HG03103 (cell line): ENCODE results near the gene BNC2.

Experiments
- ATAC-seq: cut with Tn5 transposase; IDR thresholded peaks from one replicate; pipeline ENCODE4 v1.9.1; 2021; ENCODE audit warnings: low read depth; ENCODE audit not compliant: unreplicated experiment

Gene BNC2

DNA sequence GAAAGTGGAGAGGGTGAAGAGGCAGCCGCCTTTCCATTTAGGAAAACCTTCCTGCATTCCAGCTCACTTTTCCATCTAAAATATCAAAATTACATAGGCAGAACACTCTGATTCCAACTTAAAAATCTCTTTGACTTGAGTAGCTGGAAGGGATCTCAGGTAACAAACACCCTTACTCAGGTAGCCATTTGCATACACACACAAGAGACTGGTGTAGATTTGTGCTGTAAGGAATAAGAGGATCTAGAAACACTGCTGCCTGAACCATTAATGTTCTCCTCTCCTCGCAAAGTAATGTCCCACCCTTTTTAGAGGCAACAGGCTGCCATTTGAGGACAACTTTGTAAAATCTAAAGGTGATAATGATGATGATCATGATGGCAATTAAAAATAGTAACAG, 53.5 kb downstream of the BNC2 start:
- no peak for ATAC-seq

DNA sequence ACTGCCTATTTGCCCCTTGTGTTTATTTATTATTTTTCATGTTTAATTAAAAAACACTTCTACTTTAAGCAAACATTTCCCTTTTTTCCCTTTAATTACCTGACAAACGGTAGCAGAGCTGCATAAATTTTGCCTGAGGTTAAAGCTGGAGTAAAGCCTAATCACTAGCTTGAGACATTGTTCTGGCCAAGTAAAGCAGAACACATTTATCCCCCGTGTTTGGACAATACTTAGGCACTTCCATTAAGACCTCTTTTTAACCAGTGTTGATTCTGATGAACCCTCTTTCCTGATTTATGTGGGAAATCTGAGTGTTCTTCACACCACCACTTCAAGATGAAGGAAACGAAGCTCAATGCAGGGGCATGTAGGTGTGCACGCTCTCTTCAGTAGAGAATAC, 54.5 kb downstream of the BNC2 start:
- no peak for ATAC-seq

DNA sequence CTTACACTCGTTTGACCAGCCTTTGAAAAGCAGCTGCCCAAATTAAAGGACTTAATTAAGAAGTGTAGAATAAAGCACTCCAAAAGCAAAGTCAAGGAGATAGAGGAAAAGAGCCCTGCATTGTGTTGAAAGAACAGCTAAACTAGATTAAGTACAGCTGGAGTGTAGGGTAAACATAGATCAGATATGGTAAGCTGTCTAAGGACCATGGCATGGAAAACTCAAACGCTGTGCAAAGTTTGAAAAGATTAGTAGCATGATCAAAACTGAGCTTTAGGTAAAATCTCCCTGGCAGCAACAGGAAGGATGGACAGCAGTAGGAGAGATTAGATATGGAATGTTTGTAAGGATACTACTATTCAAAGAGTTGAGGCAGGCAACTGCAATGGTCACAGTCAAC, 55.4 kb downstream of the BNC2 start:
- no peak for ATAC-seq

DNA sequence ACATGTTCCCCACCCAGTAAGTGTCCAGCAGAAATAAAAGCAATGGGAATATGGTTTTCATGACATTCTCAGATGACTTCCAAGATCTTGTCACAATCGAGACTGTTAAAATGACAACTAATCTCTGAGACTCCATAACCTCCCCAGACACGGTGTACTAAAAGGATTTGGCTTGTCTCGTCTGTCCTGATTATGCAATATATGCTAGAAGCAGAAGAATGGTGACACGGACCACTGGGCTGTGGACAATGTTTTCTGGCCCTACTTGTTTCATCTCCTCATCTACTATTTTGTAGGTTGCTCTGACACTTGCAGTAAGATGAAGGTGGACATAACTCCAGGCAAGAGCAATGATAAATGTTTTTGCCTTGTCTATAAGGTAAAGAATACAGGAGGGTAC, 56.6 kb downstream of the BNC2 start:
- no peak for ATAC-seq

DNA sequence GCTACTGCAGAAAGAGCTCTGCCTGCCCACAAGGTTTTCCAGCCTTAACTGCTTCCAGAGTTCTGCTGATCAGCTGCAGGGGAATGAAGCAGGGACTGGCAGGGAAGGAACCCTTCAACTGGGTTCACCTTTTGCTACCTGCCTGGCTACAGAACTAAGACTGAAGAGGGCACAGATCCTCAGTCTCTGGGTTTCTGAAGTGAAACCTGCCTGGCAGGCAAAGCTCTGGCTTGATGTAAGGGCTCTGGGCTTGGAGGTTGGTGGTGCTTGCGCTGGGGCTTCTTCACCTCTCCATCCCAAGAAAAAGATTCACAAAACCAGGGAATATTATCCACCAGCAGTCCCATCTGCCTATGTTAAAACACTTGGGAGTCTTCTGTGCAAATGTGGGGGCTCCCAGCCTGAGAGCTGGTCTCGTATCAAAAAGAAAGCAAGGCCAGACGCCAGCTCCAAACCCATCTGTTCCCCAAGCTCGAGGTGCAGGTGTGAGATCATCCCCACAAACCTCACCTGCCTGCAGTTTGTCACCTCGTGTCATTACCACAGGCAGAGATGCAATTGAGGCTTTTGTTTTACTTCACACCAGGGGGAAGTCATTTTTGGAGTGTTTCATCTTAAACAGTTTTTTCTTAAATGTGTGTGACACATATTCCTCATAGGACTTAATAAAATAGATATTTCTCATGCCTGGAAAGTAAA, 58.3 kb downstream of the BNC2 start:
- ATAC-seq: no peak

DNA sequence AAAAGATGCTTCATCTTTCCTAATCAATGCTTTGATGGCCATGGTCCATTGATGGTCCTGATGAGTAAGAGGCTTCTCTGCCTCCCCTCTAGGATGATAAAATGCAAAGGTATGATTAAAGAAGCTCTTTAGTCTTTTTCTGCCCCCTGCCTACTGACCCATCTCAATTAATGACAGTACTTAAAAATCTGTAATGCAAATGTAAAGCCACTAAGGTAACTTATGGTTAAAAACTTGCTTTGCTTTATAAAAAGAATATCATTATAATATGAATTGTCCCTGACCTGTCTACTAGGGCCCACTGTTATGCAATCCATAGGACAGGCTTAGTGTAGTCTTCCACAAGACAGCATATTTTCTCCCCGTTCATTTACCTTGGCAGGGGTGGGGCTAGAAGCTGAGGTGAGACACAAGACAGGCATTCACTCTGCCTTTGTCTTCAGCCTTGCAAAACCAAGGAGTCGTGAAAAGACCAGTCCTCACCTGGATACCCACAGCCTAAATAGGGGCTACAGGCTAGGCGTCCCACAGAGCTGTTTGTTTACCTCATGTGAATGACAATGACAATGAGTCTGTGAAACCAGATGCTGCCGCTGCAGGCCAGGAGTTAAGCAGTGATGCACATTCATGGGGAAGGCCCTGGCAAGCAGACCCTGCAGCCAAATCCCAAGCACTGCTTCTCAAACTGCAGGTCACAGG, 60.4 kb downstream of the BNC2 start:
- ATAC-seq: no peak

DNA sequence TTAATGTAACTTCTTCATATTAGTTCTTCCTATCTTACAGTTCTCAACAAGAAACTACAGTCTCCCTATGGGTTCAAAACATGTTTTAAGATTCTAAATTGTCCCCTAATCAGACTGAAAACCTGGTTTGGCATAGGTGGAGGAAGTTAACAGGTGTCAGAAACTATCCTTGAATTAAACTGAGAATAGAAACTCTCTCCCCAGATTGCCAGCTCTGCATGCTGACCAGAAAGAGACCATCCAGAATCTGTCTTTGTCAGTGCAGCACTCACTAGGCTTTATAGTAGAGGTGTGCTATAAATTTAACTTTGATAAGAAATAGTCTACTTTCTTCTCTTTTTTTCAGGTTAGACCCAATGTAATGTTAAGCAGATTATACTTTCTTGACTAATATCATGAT, 63.8 kb downstream of the BNC2 start:
- ATAC-seq: no peak

DNA sequence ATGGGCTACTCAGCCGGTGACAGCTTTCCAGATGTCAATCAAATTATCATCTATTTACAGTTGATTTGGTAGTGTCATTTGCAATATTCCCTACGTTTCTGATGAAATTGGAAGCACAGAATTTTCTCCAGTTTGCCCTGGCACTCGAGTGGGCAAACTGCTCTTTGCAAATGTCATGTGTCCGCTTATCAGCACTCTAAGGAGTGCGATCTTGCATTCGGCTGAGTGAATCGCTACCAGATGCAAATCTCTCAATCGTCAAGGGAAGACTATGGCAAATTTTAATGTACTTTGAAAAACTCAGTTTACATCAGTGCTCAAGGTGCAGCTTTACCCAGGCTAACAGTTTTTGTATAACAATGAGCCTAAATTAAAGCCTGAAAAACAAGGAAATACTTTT, 66.8 kb downstream of the BNC2 start:
- ATAC-seq: no peak

DNA sequence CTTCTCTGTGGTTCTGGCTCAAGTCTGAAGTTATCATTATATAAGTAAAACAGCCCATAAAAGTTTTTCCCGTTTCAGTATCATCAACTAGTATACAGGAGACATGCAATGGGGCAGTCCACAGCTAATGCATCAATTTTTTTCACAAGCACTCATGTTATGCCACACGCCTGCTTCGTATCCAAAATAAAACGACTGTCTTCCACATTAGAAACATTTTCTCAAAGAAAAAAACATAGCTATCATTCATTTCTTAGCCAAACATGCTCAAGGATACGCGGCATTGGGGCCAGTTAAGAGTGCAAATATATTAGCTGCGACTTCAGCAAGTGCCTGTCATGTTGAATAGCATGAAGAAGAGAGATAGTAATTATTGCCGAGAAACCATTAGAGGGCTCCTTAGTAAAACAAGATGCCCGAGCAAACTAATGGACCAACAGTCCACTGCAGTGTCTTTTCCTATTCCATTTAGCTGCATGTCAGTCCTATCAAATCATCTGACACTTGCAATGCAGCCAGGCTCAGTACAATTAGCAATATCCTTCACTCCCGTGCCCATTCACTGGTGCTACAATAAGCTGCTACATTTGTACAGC, 68.5 kb downstream of the BNC2 start:
- ATAC-seq: no peak

DNA sequence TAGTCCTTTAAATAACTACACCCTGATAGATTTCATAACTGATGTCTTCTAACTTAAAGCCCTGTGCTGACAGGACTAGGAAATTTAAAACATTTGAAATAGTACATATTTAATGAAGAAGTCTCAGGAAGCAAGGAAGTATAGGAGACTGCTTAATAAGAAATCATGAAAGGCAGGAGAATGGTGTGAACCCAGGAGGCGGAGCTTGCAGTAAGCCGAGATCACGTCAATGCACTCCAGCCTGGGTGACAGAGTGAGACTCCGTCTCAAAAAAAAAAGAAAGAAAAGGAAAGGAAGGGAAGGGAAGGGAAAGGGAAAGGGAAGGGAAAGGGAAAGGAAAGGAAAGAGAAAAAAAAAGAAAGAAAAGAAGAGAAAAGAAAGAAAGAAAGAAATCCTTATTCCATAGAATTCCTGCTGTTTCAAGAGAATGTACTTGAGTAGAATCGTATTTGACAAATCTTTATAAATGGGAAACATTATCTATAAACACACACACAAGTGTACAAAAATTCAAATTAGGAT, 74.1 kb downstream of the BNC2 start:
- no peak for ATAC-seq

DNA sequence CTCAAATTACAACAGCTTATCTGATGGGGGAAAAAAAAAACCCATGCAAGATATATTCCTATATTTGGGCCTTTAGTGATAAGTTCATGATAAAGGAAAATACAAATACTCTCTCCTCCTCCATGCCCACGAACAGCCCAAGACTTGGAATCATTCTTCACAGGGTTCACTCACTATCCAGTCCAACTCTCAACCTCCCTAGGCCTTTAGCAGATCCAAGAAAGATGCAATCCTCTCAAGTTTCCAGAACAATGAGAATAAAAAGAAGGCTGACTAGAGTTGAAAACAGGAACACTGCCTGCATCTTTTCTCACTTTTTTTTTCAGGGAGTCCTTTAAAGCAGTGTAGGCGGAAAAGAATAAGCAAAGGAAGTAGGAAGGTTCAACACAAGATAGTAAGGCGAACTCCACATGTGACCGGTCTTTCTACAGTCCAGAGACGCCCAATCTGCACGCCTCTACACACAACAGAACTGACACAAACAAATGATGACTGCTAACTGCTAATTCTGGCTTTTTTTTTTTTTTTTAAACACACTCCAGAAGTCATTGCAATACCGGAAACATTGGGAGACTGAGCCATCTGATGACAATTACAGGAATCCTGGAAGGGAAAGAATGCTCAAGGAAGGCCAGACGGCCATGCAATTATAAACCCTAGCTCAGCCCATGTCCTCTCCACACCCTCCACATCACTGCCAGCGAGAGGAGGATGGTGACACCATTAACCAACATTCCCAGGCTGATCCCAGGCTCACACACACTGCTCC, 75.4 kb downstream of the BNC2 start:
- ATAC-seq: no peak

DNA sequence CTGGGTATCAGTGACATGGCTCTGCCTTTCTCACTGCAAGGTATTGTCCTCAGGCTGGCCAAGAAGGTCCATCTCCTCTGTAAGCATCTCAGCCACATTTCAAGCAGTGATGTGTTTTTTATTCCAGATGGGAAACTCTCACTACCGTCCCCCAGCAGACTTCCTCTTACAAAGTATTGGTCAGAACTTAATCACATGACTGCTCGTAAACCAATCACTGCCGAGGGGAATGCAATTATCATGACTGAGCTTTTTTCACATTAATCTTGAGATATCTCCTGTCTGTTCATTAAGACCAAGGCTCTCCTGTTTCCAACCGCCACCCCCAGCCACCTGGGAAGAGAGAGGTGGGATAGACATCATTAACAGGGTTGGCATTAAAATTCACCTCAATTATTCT, 76.4 kb downstream of the BNC2 start:
- no peak for ATAC-seq

DNA sequence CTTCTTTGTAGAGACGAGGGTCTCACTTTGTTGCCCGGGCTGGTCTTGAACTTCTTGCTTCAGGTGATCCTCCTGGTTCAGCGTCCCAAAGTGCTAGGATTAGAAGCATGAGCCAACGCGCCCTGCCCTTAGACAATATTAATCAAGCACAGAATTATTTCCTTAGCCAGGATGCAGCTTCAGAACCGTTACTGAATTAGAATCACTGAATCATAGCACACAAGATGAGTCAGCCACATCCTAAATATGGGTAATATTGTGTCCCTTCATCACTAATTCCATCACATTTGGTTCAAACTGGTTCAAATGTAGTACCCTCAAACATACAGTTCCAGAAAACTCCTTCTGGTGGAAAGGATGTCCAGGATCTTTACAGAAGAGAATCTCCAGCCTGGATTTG, 82.7 kb downstream of the BNC2 start:
- no peak for ATAC-seq

DNA sequence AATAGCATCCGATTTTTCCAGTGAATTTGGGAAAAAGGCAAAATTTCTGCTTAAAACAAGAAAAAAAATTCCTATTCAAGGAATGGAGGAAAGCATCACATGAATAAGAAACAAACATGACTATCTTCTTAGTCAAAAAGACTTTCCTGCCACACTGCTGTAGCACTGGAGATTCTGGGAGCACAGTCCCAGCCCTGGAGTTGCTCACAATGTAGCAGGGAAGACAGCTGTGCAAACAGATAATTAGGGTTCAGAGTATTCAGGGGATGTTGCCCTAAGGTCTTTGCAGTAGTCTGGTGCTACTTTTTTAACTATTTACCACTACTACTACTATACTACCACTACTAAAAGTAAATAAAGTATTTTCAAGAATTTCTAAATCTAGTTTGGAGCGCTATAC, 86.5 kb downstream of the BNC2 start:
- no peak for ATAC-seq

DNA sequence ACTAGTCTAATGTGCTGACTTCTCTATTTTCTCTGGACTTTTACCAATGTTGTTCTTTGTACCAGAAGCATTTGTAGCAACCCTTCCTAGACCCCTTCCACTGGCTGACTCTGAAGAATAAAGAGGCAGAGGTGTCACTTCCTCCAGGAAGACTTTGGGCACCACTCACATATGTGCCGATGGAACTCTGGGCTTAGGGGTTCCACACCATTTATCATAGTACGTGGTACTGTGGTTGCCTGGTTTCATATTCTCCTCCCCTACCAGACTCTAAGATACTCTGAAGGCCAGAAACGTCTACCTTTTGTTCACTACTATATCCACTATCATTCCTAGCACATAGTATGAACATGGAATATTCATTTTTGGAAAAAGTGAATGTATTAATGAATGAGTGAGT, 88.0 kb downstream of the BNC2 start:
- ATAC-seq: no peak

DNA sequence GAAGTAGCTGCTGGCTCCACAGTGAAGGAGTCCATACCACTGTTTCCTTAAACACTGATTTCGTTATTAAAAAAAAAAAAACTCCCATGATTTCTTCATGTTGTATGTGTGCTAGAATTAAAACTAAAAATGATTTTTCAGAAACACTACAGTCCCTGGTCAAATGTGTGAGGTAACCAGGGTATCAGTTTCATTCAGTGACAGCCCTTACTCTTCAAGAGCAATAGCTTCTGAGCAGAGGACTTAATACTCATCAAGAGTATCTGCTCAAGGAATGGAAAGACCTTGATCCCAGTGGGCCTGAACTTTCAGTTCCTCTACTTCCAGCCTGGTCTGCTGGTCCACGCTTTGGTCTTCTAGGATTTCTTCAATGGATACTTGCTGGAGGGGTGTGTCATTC, 95.1 kb downstream of the BNC2 start:
- ATAC-seq: no peak

DNA sequence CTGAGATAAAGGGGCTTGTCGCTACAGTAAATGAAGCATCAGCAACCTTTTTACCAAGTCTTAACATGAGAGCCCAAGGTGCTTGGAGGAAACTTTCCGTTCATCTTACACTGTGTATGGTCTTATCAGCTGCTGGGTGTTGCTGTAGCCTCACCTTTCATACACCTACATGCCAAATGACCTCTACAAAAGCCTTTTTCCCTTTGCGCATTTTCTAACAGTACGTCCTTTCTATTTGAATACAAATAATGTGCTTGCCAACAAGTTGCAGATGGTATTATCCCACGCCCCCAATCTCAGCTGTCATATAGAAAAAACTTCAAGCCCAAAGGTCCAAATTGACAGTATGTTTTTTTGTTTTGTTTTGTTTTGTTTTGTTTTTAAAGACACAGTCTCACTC, 96.9 kb downstream of the BNC2 start:
- ATAC-seq: no peak

DNA sequence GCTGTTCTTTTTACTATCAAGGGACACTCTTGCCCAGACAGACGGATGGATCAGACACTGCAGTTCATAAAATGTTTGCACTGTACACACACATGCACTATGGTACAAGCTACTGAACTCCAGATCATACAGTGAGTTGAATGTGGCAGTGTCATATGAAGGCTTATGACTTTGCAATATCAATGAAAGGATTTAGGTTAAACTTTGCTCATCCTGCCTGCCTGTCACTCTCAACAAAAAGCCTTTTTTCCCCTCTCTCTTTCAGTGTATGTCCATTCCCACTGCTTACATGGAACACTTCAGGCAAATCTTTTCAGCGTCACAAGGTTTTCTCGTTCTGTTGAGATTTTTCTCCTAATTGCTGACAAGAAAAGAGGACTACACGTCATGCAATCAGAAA, 97.4 kb downstream of the BNC2 start:
- ATAC-seq: no peak

DNA sequence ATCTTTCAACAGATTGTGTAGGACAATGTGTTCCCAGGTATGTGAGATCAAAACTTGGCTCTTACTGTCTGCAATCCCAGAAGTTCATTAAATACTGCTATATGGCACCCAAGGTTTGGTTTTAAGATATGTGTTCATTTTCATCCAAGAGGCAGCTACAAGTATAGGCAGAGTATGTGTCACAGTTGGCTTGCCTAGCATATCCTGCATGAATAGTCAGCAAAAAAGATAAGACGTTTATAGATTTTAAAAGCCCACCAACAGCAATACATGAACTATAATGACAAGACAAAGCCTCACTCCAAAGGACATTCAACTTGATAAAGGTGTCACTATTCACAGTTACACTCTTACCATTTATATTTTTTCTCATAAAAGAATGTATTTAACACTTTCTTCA, 99.1 kb downstream of the BNC2 start:
- no peak for ATAC-seq

DNA sequence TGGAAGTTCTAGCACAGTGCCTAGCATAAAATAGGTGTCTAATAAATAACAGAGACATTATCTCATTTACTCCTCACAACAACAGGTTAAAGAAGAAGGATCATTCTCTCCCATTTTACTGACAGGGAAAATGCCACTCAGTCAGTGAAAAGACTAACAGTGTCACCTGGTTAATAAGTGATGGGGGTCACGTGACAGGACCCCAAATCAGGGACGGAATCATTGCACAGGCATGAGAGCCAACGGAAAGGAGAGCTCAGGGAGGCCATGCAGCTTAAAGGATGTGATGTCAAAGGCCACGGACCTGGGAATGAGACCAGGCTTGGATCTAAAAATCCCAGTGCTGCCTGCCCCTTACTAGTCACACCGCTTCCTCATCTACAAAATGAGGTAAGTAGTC, 101.2 kb downstream of the BNC2 start:
- no peak for ATAC-seq

DNA sequence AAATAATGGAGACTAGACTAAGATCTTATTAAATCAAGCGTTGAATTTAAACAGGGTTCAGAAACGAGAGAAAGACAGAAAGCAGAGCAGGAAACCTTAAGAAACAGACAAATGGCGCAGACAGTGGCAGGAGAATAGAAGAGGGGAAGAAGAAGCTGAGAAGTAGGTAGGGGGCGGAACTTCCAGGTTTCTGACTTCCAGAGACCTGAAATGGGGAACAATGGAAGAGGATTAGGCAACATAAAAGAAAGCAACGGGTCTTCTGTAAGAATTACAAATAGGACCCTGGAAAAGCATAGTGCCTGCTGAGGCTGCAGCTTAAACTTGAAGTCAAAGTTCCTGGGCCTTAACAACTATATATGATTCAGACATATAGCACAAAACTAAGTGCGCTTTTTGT, 101.7 kb downstream of the BNC2 start:
- no peak for ATAC-seq
